Measurements from ENCODE around the gene TRAF2. TPM values are rescaled to one million over a fixed set of nuclear protein-coding genes. Genes with fewer than 3 reads are reported as not detected.

Gene TRAF2
- total and polyA plus RNA-seq, 2 of the 8 experiments (the other 6 are each of a cell fraction or from before 2014, with no cell fraction given): 26.9 to 50.2 TPM

DNA sequence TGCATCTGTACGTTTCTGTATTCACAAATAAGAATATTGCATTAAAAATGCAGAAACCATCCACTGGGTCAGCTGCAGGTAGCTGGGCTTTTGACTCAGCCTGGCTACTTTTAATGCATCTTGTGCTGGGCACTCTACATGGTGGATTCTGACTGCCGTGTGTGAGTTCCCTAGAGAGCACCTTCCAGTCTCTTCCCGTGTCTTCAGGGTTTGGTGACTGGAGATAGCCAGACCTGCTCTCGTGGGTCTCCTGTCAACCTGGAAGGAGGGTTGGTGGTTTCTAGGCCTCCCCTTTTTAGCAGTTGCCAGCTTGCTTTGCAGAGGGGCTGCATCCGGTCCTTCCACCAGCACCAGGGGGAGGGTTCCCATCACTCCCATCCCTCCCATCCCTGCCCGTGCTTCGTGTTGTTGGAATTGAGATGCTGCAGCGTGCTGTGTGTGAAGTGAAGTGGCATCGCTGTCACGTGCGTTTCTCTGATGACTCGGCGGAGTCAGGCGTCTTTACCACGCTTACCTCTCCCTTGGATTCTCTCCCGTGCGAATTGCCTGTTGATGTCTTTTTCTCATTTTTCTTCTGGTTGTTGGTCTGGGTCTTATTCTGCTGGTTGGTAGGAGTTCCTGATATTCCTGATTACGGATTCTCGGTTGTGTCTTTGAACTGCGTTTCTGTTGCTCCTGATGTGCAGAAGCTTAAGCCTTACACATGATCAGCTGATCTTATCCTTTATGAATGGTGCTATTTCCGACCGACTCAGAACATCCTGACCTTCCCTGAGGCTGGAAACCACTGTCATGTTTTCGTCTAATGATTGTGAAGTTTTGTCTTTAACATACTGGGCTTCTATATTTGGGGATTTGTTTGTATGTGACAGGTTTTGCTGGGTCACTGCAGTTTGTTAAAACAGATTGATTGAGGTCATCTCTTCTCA lies 41.3 kb downstream of the TRAF2 start (continued):
- TF ChIP-seq SIN3A (conservative IDR thresholded peaks at IDR 0.05 in 1 of 2, IDR thresholded peaks at IDR 0.05 in 1 of 2; ENCODE audit: low read depth in 1 of 2, low read length in 2 of 2) (no peak), CEBPB (IDR thresholded peaks at IDR 0.05; ENCODE audit: low read depth, low read length) (no peak), YY1 (IDR thresholded peaks at IDR 0.05; ENCODE audit: low read depth, low read length) (no peak), PHF8 (conservative IDR thresholded peaks at IDR 0.05; ENCODE audit: low read depth, low read length) (no peak), HDAC6 (IDR thresholded peaks at IDR 0.05; ENCODE audit: low read depth, low read length) (no peak), JUN (IDR thresholded peaks at IDR 0.05; ENCODE audit: low read depth, low read length) (no peak), TCF12 (IDR thresholded peaks at IDR 0.05; ENCODE audit: low read depth, low read length) (no peak)
- TF ChIP-seq, protein P1, sequence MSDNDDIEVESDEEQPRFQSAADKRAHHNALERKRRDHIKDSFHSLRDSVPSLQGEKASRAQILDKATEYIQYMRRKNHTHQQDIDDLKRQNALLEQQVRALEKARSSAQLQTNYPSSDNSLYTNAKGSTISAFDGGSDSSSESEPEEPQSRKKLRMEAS (IDR thresholded peaks at IDR 0.05): no peak

All from H1 (cell line).